HG03280 (cell line): ENCODE data around the gene WASF2.
"Not testable (repeated sequence)": the region's sequence is repeated elsewhere in the genome, so short reads cannot be mapped to it uniquely, and the experiment has no call there.

ENCODE experiments used
- ATAC-seq: cut with Tn5 transposase; IDR thresholded peaks from one replicate; pipeline ENCODE4 v1.9.1; 2021; ENCODE audit warnings: mild to moderate bottlenecking, moderate library complexity; ENCODE audit not compliant: unreplicated experiment

Gene WASF2

DNA sequence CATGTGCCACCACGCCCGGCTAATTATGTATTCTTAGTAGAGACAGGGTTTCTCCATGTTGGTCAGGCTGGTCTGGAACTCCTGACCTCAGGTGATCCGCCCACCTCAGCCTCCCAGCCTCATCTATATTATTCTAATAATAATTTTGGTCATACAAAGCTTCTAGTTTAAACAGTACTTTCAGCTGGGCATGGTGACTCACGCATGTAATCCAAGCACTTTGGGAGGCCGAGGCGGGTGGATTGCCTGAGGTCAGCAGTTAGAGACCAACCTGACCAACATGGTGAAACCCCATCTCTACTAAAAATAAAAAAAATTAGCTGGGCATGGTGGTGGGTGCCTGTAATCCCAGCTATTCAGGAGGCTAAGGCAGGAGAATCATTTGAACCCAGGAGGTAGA, 26.1 kb downstream of the WASF2 start:
- not testable (repeated sequence) for ATAC-seq

DNA sequence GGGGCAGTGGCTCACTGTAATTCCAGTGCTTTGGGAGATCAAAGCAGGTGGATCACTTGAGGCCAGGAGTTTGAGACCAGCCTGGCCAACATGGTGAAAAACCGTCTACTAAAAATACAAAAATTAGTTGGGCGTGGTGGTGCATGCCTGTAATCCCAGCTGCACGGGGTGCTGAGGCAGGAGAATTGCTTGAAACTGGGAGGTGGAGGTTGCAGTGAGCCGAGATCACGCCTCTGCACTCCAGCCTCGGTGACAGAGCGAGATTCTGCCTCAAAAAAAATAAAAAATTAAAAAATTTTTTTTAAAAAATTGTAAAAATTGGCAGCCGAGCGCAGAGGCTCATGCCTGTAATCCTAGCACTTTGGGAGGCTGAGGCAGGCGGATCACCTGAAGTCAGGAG, 31.4 kb downstream of the WASF2 start:
- ATAC-seq: not testable (repeated sequence)

DNA sequence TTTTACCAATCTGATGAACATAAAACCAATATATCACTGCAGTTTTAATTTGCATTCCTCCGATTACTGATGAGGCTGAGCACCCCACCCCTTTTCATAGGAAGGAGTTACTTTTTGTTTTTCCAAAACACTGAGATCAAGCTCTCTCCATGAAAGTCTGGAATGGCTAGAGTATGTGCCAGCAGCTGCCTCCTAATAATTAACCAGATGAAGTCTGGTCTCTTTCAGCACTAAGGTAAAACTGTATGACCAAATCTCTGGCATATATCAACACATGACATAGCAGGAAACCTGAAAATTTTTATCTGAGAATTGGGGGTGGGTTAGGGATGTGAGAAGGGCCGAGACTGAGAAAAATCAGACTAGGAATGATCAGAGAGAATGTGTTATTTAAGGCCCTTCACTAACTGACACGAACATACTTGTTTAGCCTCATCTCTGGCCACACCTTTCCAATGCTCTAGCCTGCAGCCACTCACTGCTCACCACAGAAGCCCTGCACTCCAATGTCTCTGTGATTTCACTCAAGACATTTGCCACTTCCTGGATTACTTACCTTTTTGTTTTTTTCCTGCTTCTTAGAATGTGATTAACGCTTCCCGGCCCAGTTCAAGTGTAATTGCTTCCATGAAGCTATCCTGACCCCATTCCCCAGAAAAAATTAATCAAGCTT, 34.7 kb downstream of the WASF2 start:
- ATAC-seq: no peak

DNA sequence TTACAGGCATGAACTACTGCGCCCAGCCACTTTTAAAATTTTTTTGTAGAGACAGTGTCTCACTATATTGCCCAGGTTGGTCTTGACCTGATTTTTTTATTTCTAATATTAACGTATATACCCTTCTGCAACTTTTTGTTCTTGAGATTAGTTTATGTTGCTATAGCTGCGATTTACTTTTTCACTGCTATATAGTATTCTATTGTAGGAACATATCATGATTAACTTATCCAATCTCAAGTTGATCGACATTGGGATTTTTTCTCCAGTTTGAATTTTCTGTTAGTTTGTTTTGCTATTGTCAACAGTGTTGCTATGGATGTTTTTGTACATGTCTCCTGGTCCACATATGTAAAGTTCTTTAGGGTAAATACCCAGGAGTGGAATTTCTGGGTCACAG, 35.4 kb downstream of the WASF2 start:
- no peak for ATAC-seq

DNA sequence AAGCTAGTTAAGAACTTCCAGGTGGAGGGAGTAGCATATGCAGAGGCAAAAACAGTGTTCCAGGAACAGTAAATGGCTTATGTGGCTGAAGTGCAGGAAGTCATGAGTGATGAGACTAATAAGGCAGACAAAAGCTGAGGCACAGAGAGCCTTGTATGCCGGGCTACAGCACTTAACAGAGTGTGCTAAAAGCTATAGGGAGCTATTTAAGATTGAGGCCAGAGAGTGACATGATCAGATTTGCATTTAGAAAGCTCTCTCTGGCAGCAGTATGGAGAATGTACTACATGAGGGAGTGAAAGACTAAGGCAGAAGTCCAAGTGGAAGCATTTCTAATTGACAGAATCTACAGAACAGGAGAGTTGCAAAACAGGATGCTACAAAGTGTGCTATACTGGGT, 38.6 kb downstream of the WASF2 start:
- no peak for ATAC-seq

DNA sequence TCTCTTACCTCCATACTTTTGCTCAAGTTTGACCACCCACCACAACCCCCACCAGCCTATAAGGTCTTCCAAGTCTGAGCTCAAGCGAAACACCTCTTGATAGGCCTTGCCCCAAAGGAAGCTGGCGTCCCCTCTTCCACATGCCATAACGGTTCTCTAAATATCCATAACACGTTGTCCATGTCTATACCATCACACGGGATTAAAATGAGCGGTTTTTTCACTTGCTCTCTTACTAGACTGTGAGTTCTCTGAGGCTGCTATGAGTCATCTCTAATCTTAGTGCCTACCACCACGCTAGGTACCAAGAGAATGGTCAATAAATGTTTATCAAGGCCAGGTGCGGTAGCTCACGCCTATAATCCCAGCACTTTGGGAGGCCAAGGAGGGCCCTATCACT, 41.0 kb downstream of the WASF2 start:
- no peak for ATAC-seq

DNA sequence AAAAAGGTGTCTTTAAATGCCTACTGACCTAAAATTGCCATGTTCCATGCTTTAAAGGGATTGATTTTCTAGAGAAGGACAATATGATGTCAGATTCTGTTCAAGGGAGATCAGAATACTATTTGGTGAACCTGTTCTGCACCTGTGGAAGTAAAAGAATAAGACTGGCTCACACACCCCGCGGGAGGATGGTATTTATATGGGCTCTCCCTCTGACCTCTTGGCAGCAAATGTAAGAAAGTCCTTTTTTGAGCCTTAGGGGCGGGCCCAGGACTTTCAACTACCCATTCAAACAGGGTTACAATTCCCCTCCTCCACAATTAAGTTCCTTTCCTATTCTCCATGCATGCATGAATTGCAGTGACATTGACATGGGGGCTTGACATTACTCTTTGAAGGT, 42.1 kb downstream of the WASF2 start:
- ATAC-seq: no peak

DNA sequence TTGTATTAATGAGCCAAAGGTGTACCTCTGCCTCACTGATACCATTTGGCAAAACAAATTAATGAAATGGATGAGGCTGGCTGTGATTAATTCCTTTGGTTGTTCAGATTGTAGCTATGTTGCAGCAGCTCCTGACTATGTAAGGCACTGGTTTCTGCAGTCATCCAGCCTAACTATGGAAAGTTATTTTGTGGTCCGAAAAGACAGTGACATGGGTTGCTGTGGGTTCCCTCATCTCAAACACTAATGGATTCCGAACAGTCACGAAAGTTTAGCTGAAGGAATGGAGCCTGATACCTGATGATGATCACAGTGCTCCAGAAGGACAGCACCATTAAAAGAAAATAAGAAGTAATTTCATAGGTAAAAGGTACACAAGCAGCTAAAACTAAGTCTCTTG, 42.6 kb downstream of the WASF2 start:
- ATAC-seq: no peak

DNA sequence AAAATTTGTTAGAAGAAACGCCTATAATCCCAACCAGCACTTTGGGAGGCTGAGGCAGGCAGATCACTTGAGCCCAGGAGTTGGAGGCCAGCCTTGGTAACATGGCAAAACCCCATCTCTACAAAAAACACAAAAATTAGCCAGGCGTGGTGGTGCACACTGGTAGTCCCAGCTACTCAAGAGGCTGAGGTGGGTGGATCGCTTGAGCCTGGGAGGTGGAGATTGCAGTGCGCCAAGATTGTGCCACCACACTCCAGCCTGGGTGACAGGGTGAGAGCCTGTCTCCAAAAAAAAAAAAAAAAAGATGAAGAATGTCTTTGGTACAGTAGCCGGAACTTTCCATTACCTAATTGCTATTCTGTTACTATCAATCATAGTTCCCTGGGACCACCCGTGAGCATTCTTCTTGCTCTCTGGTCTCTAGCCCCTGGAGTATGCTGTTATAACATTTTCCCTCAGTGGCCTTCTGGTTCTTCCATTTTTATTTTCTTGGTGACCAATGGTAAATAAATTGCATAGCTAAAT, 43.4 kb downstream of the WASF2 start:
- no peak for ATAC-seq

DNA sequence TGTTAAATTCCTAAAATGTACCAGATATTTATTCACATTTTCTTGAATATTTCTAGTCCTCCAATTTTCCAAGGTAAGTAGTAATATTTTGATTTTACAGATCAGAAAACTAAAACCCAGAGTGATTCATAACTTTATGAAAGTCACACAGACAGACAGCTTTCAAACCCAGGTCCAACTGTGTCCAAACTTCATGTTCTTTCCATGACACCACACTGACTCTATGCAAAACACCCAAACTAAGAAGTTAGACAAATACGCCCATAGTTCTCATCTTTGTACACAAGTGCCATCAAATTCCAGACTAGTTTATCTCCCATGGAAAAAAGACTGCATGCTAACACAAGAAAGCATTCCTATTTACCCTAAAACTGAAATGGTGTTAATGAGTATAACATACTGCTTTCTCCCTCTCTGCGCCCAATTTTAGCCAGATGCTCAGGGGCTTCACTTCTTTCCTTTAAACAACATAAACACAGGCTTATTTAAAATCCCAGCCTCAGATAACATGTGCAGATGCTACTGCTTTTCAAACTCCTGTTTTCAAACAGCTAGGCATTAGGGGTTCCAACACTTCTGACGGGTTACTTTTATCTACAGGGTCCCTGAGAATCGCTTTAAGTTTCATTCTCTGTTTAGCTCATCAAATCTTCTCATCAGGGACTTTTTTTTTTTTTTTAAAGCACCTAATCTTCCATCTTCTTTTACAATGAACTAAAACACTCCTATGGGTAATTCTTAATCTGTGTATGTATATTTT, 44.6 kb downstream of the WASF2 start:
- no peak for ATAC-seq

DNA sequence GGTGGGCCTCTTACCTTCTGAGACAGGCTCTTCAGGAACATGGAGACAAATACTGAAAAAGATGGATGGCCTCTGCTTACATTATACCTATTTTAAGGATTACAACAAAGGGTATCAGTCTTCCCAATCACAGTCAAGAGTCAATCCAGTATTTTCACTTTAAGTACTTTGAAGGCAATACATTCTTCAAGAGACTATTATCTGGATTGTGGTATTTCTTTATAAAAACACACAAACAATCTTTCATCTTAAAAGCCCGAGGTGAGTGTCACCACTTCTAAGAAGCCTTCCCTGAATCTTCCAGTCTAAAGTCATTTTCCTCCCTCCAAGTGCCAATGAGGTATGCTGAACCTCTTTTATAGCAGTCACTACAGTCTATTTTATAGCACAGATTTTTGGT, 45.3 kb downstream of the WASF2 start:
- no peak for ATAC-seq

DNA sequence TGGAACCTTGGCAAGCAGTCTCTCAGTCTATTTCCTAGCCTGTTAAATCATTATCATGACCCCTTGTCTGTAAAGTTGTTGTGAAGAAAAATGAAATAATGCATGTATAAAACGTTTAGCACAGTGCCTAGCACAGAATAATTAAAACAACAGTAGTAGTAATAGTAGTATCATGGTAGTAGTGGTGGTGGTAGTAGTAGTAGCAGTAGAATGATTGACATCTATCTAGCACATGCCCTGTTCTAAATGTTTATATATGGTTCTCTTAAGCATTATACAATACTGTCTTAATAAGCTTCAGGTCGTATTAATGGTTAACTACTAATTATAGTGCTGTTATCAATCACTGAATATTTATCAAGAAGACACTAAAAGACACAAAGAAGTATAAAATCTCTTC, 50.8 kb downstream of the WASF2 start:
- no peak for ATAC-seq

DNA sequence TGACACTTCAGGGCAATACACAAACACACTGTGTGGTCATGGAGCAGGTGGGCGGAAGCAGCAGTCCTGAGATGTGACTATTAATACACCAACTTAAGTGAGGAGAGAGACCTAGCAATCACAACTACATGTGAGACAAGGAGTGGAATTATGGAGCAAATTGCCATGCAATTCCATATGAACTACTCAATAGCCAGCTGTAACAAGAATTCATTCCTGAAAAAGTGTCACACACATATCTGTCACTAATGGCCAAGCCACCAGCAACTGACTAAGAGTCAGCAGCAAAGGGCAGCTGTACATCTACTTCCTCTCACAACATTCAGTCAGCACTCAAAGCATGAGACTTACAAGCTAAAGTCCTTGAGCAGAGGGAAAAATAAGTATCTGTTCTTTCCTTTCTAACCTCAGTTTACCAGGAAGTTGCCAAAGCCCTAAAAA, 51.3 kb downstream of the WASF2 start:
- ATAC-seq: no peak

DNA sequence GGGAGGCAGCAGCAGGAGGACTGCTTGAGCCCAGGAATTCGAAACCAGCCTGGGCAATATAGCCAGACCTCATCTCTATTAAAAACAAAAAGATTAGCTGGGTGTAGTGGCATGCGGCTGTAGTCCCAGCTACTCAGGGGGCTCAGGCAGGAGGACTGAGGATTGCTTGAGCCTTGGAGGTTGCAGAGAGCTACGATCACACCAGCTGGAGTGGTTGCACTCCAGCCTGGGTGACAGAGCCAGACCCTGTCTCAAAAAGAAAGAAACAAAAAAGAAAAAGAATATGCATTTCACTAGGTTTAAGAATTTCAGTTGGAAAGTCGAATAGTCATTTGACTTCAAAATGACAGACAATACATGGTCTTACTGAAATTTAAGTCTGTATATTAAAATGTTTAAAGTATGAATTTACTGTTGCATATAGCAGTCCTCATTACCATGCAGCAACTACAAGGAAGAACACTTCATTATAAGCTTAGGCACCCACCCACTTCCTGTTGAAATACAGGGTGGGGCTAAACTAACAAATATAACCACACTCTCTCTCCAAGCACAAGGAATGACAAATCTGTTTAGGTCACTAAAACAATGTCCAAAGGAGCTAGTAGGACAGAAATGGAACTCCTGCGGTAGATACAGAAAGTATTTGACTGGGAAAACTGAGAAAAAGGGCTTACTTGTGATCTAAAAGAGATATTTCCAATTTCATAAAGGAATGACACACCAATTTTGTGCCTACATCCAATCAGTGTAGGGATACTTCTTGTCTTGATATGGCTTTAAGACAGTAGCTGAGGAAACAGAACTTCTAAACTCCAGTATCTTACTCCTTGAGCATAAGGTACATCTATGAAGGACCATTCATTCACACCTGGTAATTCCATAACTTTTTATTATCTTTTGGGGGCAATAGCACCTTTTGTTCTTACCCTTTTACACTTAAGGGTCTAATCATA, 53.5 kb downstream of the WASF2 start:
- ATAC-seq: no peak

DNA sequence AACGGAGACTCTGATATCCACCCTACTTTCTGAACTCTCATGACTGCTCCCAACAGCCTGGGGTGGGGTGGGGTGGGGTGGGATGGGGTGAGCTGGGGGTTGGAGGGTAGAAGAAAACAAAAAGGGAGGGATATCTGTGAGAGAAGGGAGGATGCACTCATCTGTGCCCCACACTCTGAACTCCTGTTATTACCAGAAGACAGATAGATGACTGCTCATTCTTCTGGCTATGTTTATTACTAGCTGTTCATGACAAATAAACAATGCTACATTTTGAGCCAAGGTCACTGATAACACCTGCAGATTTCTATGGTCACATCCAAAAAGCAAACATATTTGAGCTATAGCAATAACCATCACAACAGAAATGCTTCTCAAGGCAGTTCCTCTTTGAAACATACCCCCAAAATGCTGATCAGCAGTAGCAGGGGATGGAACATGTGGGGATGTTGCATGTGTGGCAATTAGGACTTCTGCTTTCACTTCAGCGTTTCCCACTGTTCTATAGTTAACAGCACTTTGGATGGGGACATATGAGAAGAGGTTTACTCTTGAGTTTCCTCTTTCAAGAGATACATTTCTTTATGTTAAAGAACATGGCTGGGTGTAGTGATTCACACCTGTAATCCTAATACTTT, 54.3 kb downstream of the WASF2 start:
- no peak for ATAC-seq

DNA sequence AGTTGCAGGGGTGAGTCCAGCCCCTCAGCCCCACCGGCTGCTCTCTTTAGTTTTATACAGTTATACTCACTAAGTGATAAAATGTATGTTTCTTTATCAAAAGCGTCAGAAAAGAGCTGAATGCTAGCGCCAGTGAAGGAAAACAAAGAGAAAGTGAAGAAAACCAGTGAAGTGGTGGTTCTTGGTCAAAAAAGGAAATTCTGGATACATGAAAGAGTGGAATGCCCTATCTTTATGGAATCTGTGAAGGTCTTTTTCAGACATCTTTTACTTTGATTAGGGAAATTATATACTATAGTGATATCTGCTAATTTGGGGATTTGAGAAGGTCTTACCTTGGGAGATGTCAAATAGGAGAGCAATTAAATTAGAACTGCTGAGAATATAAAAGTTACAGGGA, 56.3 kb downstream of the WASF2 start:
- ATAC-seq: no peak

DNA sequence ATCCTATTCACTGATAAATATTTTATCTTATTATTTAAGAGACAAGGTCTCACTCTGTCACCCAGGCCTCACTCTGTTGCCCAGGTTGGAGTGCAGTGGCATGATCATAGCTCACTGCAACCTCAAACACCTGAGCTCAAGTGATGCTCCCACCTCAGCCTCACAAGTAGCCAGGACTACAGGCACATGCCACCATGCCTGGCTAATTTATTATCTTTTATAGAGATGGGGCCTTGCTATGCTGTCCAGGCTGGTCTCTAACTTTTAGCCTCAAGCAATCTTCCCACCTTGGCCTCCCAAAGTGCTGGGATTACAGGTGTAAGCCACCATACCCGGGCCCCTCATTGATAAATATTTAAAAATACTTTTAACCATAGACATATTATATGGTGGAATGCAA, 57.2 kb downstream of the WASF2 start:
- ATAC-seq: not testable (repeated sequence)

DNA sequence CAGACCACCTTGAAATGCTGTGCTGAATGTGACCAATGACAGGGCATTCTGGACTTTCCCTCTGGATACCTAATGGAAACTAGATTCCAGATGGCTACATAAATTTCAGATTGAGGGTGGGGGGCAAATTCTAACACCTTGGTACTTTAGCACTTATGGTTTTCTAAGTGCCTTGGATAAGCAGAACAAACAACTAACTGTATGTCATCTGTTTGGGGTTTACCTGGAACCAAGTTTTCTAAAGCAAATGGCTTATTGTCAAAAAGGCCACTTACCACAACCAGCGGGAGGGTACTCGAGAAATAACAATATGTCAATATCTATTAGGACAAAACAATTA, 58.4 kb downstream of the WASF2 start:
- no peak for ATAC-seq

DNA sequence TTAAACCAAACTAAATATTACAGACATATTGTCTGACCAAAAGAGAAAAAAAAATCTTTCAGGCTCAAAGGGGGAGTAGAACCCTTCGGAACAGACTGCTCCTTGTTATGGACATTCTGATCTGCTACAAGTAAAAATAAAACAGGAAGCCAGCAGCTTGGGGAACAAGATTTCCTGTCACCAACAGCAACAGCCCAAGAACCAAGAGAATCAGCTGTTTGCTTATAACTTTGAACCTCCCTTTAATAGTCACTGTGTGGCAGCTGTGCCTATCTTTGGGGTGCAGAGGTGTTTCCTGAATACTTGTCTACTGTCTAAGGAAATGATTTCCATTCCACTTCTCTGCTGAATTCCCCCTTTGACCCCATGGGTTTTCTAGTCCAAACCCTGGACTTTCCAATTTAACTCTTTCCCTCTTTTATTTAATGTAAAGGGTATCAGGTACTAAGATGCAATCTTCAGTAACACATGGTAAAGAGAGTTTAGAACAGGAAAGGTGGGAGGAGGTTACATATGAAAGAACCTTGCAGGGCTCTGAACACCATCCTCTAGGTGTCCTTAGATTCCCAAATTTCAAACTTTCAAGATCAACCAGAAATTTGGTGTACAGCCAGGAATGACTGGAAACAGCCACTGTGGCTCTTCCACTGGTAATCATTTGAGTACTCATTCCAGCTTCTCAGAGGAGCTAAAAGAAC, 58.9 kb downstream of the WASF2 start:
- no peak for ATAC-seq

DNA sequence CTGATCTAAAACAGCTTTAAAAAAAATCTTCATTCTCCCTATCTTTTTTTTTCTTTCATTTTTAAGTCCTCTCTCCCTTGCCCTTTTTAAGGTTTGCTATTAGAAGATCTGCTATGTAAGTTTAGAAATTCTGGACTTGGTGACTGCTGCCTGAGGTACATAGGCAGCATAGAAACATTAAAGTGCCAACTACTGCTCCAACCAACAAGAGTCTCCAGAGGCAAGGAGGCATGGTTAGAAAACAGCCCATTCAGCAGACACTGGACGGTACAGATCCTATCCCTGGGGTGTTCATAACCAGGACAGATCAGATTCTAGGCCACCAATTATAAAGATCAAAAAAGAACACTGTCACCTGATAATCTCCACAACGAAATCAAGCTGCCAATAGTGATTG, 60.9 kb downstream of the WASF2 start:
- no peak for ATAC-seq
